Ascending aorta (tissue), 2 donors: ENCODE data around the gene NRP2. TPM values are rescaled to one million over a fixed set of nuclear protein-coding genes. Genes with fewer than 3 reads are reported as not detected.

Experiments used
- DNase-seq, 2 donors: peaks; one replicate each; pipeline ENCODE4 v3.0.0-alpha.2; 2019; ENCODE audit warnings: low spot score in 2 of 2
- H3K27ac ChIP-seq, 2 donors: fragments of 200-600 bp; sonication (generic); one replicate each; pipeline ENCODE4 v1.5.1; 2016 to 2017; ENCODE audit warnings: mild to moderate bottlenecking in 1 of 2
- H3K27me3 ChIP-seq: fragments of 200-600 bp; sonication (generic); one replicate; pipeline ENCODE4 v1.5.1; 2017
- H3K36me3 ChIP-seq, 2 donors: fragments of 200-600 bp; sonication (generic); one replicate each; pipeline ENCODE4 v1.5.1; 2016
- H3K4me1 ChIP-seq, 2 donors: fragments of 200-600 bp; sonication (generic); one replicate each; pipeline ENCODE4 v1.5.1; 2016 to 2017; ENCODE audit warnings: mild to moderate bottlenecking in 1 of 2
- H3K4me3 ChIP-seq, 2 donors: fragments of 200-600 bp; sonication (generic); one replicate each; pipeline ENCODE4 v1.5.1; 2016 to 2017; ENCODE audit warnings: mild to moderate bottlenecking in 1 of 2
- H3K9me3 ChIP-seq, 2 donors: fragments of 200-600 bp; sonication (generic); one replicate each; pipeline ENCODE4 v1.5.1; 2016
- intact Hi-C: fragments of 100-400 bp; cut with DNase I; formaldehyde crosslinking; loops from one replicate; pipeline ENCODE4 v1.15.1; 2023
- total RNA-seq: library from RNA; depleted of rRNA; stranded (reverse); fragments of >200 nt; gene quantifications from one replicate; pipeline ENCODE4 v1.1.0, GENCODE V29; 2016
- TF ChIP-seq, protein P1 (sequence below), 3 experiments: fragments of 200-600 bp in 2 of 3; fragments of 450-650 bp in 1 of 3; sonication (generic) in 2 of 3; IDR thresholded peaks; one replicate each; pipeline ENCODE4 v1.5.1; 2016 to 2019; ENCODE audit warnings: antibody characterized with exemption in 3 of 3, mild to moderate bottlenecking in 1 of 3, moderate library complexity in 1 of 3

The NRP2 gene
- total RNA-seq, 1 donor from 2014 or later, result 39.7 TPM

DNA sequence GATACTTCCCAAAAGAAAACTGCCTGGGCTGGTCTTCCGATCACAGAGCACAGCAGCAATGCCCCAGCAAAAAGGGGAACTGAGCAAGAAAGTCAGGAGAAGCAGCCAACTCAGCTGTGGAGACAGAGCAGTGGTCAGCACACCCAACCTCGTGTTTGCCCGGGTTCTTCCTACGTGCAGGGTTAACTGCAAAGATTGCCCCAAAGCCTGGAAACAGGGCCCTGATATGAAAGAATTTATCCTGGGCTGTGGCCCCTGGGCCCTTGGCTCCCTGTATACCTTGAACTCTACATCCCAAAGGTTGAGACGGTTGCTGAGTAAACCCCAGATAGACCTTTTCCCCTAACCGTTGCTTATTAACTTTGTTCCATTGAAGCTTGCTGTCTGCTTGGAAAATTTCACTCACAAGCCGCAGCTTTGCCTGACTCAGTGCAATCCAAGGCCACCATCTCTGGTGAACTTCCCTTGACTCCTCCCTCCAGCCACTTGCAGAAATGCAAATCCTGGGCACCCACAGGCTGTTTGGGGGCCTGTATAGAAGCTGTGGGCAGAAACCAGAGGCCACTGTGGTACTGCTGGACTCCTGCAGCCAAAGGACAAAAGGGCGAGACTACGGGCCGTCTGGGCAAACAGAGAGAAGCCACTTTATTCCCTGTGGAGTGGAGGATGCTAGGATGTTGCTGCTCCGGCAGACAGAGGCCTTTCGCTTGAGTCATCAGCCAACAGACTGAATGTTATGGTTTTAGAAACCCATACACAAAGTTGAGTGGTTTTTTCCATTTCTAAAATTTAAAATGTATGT, 18.2 kb downstream of the NRP2 start:
- H3K4me1 ChIP-seq, result peaks cover 3 to 15% of the 10 kb centered on the region in 2 donors
- no peaks in the 10 kb centered on the region for H3K36me3 ChIP-seq
- no peaks in the 10 kb centered on the region for H3K27me3 ChIP-seq
- no peak overlapping the region for H3K4me3 ChIP-seq
- no peaks in the 10 kb centered on the region for H3K9me3 ChIP-seq
- DNase-seq, result no peak
- H3K27ac ChIP-seq, result peak overlapping the region; percentile 6 to 65
- TF ChIP-seq, protein P1, sequence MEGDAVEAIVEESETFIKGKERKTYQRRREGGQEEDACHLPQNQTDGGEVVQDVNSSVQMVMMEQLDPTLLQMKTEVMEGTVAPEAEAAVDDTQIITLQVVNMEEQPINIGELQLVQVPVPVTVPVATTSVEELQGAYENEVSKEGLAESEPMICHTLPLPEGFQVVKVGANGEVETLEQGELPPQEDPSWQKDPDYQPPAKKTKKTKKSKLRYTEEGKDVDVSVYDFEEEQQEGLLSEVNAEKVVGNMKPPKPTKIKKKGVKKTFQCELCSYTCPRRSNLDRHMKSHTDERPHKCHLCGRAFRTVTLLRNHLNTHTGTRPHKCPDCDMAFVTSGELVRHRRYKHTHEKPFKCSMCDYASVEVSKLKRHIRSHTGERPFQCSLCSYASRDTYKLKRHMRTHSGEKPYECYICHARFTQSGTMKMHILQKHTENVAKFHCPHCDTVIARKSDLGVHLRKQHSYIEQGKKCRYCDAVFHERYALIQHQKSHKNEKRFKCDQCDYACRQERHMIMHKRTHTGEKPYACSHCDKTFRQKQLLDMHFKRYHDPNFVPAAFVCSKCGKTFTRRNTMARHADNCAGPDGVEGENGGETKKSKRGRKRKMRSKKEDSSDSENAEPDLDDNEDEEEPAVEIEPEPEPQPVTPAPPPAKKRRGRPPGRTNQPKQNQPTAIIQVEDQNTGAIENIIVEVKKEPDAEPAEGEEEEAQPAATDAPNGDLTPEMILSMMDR (IDR thresholded peaks at IDR 0.05), result no peak
- intact Hi-C loops, result no loop called here

DNA sequence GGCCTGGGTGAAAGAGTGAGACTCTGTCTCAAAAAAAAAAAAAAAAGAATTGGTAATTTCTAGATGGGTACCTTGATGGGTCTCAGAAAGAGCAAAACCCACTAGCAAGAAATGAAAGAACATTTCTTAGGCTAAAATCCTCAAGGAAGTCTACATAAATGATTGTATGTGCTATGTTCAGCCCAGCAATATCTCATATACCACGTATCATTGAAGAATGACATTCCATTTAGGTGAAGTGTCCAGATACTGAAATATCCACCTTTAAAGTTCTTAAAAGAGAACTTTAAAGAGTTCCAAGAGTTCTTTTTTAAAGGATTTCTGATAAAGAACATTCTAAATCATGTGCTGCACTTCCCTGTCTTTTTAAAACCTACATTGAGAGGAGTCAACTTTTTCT, 19.2 kb downstream of the NRP2 start:
- intact Hi-C loops, result no loop called here
- TF ChIP-seq, protein P1 (IDR thresholded peaks at IDR 0.05), result no peak
- Histone ChIP-seq H3K4me3 (no peak overlapping the region), H3K27ac (peak overlapping the region in 1 of 2 donors; percentile 65), H3K4me1 (peaks cover 3 to 21% of the 10 kb centered on the region in 2 donors), H3K27me3 (no peaks in the 10 kb centered on the region), H3K36me3 (no peaks in the 10 kb centered on the region), H3K9me3 (no peaks in the 10 kb centered on the region)
- DNase-seq, result no peak

DNA sequence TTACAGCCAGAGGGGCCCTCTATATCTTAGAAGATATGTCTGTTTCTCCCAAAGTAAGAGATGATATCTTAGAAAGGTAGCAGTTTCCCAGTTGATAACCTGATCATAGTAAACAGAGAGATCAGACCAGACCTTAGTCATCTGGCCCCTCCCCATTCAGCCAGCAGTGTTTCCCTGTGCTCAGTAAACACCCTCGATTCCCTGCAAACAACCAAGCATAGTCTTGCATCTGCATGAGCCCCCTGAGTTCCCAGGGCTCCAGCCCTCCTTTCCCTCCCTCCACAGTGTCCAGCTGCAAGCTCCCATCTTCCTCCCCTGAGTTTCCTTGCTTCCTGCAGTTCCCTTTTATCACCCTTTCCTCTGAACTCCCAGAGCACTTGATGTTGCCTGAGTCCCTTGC, 20.3 kb downstream of the NRP2 start:
- no peak for DNase-seq
- no peaks in the 10 kb centered on the region for H3K9me3 ChIP-seq
- peaks cover 10 to 31% of the 10 kb centered on the region in 2 donors for H3K4me1 ChIP-seq
- no peaks in the 10 kb centered on the region for H3K36me3 ChIP-seq
- H3K27ac ChIP-seq, result no peak overlapping the region
- intact Hi-C loops, result no loop called here
- H3K4me3 ChIP-seq, result no peak overlapping the region
- H3K27me3 ChIP-seq, result no peaks in the 10 kb centered on the region
- TF ChIP-seq, protein P1 (IDR thresholded peaks at IDR 0.05), result no peak

DNA sequence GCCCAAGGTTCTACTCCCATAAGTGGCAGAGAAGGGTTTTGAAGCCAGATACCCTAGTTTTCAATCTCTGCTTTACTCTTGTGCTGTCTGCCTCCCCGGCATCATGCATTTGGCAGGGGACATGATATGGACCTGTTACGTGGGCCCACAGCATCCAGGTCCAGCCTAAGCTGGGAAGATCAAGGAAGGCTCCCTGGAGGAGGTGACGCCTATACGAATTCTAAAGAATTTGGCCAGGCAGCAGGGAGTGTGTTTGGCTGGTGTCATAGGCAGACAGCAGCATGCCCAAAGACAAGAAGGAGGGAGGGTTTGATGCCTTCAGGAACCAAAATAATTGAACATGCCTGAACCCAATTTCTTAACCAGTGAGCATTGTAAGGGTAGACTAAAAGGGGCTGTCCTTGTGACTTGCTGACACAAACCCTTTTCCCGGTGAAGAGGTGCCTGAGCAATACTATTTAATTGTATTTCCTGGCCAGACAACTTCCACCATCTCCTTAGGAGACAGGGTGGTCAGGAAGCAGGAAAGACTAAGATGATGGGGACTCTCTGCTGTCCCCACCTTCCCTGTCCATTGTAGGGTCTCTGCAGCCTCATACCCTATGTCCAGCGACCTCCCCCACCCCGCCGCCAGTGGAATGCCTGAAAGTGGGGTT, 21.3 kb downstream of the NRP2 start:
- DNase-seq, result no peak
- Histone ChIP-seq H3K27me3 (no peaks in the 10 kb centered on the region), H3K36me3 (no peaks in the 10 kb centered on the region), H3K27ac (peak overlapping the region; percentile 24 to 27), H3K9me3 (no peaks in the 10 kb centered on the region), H3K4me3 (no peak overlapping the region), H3K4me1 (peaks cover 15 to 38% of the 10 kb centered on the region in 2 donors)
- intact Hi-C loops, result no loop called here
- TF ChIP-seq, protein P1 (IDR thresholded peaks at IDR 0.05), result no peak

DNA sequence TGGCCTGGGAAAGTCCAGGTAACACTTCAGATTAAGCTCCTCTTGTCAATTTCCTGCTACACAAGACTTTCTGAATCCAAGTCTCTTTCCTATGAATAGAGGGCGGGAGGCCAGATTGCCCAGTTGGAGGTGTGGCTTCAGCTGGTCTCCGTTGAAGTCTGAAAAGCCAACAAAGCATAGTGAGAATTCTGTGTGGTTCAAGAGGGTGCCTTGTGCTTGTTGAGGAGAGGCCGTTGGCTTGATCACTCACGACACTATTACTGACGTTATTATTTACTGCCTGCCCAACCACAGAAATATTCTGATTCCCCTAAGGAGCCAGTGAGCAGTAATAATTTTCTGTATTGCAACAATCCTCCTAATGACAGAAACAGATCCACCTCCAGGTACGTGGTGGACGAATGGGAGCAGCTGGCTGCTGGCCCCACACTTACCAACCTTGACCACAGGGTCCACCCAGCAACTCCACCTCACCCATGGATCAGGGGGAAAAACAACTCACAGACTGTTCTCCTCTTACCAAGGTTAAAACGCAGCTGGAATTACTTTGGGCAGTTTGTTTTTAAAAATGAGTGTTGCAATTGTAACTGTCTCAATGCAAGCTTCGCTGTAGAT, 21.9 kb downstream of the NRP2 start:
- no peak overlapping the region for H3K4me3 ChIP-seq

More for the DNA sequence above, 21.9 kb downstream of the NRP2 start:
- no peaks in the 10 kb centered on the region for H3K36me3 ChIP-seq
- peak overlapping the region in 1 of 2 donors; percentile 27 for H3K27ac ChIP-seq
- no peaks in the 10 kb centered on the region for H3K27me3 ChIP-seq
- TF ChIP-seq, protein P1 (IDR thresholded peaks at IDR 0.05), result no peak
- intact Hi-C loops, result no loop called here
- no peaks in the 10 kb centered on the region for H3K9me3 ChIP-seq
- peaks cover 15 to 40% of the 10 kb centered on the region in 2 donors for H3K4me1 ChIP-seq
- DNase-seq, result no peak
